ENCODE measurements around the gene KIF13A.
"Not testable (repeated sequence)": the region's sequence is repeated elsewhere in the genome, so short reads cannot be mapped to it uniquely, and the experiment has no call there.

The KIF13A gene

GRCh38 chr6:17790489-17790888 is 196.9 kb downstream of the KIF13A start:
- no peak for DNase-seq (ENCODE audit: low read depth in 2 of 2)

DNA sequence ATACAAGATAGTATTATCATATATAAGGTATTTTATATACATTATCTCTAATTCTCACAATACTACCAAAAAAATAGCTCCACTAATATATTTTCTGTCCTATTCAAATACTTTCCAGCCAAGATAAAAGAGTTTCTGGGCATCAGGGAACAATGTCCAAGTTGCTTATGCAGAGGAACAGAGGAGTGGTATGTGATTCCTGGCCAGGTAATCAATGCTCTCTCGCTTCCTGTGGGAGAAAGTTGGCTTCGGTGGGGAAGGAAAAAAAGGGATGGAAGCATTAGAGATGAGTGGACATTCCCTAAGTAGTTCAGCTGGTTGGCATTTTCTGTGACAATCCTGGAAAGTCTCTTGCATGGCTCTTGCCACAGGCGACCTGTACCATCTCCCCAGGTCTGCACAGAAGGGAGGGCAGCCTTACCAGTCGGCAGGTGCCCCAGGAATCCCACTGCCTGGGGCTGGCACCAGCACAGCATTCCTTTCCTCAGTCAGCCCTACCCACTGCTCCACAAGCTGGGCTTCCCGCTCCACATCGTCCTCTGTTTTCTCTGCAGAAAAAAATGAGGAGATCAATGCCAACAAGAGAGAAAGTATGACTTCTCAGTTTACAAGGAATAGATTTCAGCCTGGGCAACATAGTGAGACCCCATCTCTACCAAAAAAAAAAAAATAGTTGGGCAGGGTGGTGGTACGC is 202.2 kb downstream of the KIF13A start:
- no peak for DNase-seq (ENCODE audit: low read depth in 2 of 2)

DNA sequence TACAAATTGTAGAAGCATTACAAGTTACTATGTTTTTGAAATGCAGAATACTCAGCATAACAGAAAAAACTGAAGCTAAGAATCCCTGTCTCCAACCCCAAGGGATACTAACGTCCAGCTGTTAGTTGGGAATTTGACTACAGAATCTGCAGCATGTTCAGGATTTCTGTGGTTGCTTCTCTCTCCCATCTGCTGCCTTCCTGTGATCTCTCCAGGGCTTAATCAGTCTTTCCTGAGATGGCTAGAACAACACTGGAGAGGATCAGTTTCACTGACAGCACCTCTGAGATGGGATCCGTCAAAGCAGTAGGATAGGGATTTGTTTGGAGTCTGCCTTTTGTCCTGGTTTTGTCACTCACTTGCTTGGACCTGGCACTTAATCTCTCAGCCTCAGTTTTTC is 207.4 kb downstream of the KIF13A start:
- no peak for DNase-seq (ENCODE audit: low read depth in 2 of 2)

- DNase-seq (ENCODE audit: low read depth in 2 of 2): no peak
Measured at GRCh38 chr6:17771609-17772008, 215.8 kb downstream of the KIF13A start.

GRCh38 chr6:17768881-17769280 is 218.6 kb downstream of the KIF13A start:
- DNase-seq (ENCODE audit: low read depth in 2 of 2): no peak

DNA sequence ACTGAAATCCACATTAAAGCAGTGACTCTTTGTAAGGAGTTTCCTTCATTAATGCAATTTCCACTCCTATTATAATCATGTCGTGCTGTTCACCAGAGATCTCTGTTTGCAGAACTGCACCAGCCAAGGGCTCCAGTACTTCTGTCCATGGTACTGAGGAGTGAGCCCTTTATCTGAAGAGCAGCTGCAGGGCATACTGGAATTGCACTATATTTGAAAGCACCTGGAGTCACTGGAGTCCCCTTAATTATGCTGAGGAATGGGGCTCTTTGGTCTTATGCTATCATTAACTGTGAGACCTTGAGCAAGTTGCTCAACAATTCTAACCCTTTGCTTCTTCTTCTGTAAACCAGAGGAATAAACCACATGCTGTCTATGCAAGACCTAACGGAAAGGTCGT is 219.0 kb downstream of the KIF13A start:
- DNase-seq (ENCODE audit: low read depth in 2 of 2): no peak

DNA sequence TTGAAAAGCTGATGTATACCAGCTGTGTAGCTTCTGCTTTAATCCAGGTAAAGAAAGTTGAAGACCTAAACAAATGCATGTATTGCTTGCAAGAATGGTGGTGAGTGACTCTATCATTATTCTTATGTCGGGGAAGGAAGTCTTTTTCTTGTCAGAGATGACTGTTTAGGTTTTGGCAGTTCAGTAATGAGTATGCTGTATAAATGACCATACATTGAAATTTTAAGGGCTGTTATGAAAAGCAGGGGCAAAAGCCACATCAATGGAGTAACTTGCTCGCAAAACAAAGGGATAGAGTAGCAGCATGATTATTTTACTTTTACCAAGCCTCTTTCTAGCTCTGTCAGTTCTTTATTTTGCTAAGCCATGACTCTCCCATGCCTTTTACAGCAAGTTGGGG is 224.8 kb downstream of the KIF13A start:
- no peak for DNase-seq (ENCODE audit: low read depth in 2 of 2)

DNA sequence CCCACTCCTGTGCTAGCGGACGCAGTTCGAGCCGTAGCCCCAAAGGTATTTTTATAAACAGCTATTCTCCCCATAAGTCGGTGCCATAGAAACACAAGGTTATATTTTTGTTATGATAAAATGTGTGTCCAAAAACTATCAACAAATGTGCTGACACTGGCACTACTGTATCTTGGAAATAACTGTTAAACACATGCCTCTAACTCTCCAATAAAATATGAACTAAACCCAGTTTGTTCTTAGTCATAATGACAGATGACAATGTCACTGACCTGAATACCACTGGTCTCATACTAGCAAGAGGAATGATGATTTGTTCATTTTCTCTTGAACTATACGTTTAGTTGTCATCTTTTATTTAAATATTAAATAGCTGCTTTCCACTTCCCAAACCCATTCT is 229.3 kb downstream of the KIF13A start:
- no peak for DNase-seq (ENCODE audit: low read depth in 2 of 2)

DNA sequence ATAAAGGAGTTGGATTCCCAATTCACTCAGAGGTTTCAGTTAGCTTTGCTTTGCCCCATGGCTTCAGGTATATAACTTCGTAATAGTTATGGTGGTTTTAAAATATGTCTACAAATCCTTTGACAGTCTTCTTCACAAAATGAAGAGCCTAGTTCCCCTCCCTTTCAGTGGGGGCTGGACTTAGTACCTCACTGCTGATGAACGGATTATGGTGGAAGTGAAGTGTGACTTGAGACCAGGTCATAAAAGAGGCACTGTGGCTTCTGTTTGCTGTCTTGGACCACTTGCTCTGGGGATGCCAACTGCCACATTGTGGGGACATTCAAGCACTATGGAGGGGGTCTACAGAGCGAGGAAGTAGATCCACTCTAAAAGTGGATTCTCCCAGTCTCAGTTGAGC is 233.2 kb downstream of the KIF13A start:
- DNase-seq (ENCODE audit: low read depth in 2 of 2): no peak

- not testable (repeated sequence) for DNase-seq (ENCODE audit: low read depth in 2 of 2)
Measured at GRCh38 chr6:17745324-17745723, 242.1 kb downstream of the KIF13A start.

GRCh38 chr6:17744757-17745308 is 242.6 kb downstream of the KIF13A start:
- DNase-seq (ENCODE audit: low read depth in 2 of 2): not testable (repeated sequence)

DNA sequence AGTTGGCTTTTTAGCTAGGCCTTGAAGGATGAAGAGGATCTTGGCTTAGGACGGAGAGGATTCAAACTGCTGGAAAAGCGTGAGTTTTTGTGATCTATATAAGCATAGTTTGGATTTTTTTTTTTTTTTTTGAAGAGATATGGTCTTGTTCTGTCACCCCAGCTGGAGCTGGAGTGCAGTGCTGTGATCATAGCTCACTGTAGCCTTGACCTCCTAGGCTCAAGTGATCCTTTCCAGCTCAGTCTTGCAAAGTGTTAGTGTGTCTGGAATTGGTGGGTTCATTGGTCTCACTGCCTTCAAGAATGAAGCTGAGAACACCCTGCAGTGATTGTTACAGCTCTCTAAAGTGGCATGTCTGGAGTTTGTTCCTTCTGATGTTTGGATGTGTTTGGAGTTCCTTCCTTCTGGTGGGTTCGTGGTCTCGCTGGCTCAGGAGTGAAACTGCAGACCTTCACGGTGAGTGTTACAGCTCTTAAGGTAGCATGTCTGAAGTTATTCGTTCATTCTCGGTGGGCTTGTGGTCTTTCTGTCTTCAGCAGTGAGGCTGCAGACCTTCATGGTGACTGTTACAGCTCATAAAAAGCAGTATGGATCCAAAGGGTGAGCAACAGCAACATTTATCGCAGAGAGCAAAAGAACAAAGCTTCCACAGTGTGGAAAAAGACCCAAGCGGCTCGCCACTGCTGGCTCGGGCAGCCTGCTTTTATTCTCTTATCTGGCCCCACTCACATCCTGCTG is 243.2 kb downstream of the KIF13A start:
- no peak for DNase-seq (ENCODE audit: low read depth in 2 of 2)

DNA sequence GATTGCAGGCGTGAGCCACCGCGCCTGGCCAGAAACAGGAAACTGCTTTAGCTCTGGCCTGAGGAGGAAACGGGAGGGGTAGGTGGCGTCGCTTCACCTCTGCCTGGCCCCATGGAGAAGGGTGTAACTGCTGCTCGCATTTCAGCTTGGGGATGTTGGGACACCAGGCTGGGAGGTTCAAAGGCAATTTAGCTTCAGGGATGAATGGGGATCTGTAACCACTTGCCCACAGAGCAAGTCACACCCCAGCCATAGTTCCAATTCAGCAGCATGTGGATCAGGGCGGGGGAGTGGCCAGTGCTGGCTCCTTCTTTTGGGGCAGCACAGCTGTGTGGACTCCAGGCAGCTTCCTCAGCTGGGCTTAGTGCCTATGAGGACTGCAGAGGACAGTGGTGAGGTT is 245.9 kb downstream of the KIF13A start:
- no peak for DNase-seq (ENCODE audit: low read depth in 2 of 2)

- DNase-seq (ENCODE audit: low read depth in 2 of 2): no peak
Measured at GRCh38 chr6:17740559-17741220, 246.7 kb downstream of the KIF13A start.

DNA sequence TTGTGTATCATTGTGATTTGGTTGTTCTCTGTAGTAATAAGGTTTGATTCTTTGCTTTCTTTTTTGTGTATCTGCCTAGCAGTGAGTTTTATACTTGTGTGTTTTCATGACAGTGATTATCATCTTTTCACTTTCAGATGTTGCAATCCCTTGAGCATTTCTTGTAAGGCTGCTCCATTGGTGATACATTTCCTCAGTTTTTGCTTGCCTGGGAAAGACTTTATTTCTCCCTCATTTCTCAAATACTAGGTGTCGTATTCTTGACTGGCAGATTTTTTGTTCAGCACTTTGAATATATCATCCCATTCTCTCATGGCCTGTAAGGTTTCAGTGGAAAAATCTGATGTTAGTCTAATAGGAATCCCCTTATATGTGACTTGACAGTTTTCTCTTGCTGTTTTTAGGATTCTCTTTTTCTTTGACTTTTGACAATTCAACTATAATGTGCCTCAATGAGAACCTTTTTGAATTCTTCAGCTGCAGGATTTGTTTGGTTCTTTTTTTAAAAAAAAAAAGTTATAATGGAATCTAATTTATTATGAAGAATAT is 249.7 kb downstream of the KIF13A start:
- DNase-seq (ENCODE audit: low read depth in 2 of 2): no peak

GRCh38 chr6:17735311-17735710 is 252.1 kb downstream of the KIF13A start:
- not testable (repeated sequence) for DNase-seq (ENCODE audit: low read depth in 2 of 2)

DNA sequence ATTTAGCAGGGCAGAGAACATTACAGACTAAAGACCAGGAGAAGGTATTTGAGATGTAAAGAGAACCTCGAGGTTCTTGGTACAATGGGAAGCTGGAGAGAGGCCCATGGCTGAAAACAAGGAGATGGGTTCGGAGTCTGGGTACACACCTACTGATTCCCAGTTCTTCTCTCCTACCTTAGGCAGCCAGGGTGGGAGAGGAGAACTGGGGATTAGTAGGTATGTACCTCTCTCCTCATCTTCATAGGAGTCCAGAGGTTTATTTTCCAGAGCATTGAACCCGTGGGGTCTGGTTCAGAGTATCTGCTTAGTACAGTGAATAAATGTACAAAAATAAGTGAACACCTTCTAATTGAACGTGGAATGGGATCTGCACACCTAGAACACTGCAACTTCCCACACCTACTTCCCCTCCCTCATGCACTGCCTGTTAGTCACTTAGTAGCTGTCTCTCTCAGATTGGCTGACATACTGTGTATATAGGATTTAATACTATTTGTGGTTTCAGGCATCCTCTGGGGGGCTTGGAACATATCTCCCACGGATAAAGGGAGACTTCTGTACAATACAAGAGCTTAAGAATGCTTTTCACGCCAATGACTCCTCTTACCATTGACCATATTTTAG is 257.2 kb downstream of the KIF13A start:
- DNase-seq (ENCODE audit: low read depth in 2 of 2): no peak

- DNase-seq (ENCODE audit: low read depth in 2 of 2): no peak
Measured at GRCh38 chr6:17729223-17730077, 258.0 kb downstream of the KIF13A start.

GRCh38 chr6:17728551-17729222 is 258.7 kb downstream of the KIF13A start:
- no peak for DNase-seq (ENCODE audit: low read depth in 2 of 2)

GRCh38 chr6:17725083-17725482 is 262.4 kb downstream of the KIF13A start:
- DNase-seq (ENCODE audit: low read depth in 2 of 2): no peak

All from activated CD8-positive, alpha-beta memory T cell treated with anti-CD3 and anti-CD28 coated beads for 4 hours (primary cell).